K562 (cell line): ENCODE results near the gene ATF7IP. TPM values are rescaled to one million over a fixed set of nuclear protein-coding genes. Genes with fewer than 3 reads are reported as not detected.

ENCODE experiments used
- ARID3A ChIP-seq: IDR thresholded peaks from 2 replicates; pipeline ENCODE4 v1.6.1; 2012; ENCODE audit warnings: low read depth, low read length, improper control_type of control experiment, borderline replicate concordance
- BDP1 ChIP-seq: IDR thresholded peaks from 3 replicates; pipeline ENCODE4 v1.6.1; 2011; ENCODE audit not compliant: insufficient read length, insufficient read depth
- CHD4 ChIP-seq: fragments of 200-600 bp; sonication (generic); IDR thresholded peaks from 3 replicates; pipeline ENCODE4 v1.6.1; 2012; ENCODE audit warnings: low read depth, mild to moderate bottlenecking, mixed read lengths, low read length, inconsistent platforms; ENCODE audit not compliant: insufficient read depth, insufficient replicate concordance, poor library complexity, severe bottlenecking
- CUX1 ChIP-seq: fragments of 200-800 bp; sonication (Bioruptor generic); IDR thresholded peaks from 2 replicates; pipeline ENCODE4 v1.6.1; 2016; ENCODE audit warnings: missing genetic modification characterization, missing compliant biosample characterization
- DLX4 ChIP-seq: fragments of 250-450 bp; sonication (Bioruptor Pico); IDR thresholded peaks from 2 replicates; pipeline ENCODE4 v1.6.1; 2021; ENCODE audit warnings: mild to moderate bottlenecking
- KLF6 ChIP-seq: fragments of 250-450 bp; sonication (Bioruptor Pico); IDR thresholded peaks from 2 replicates; pipeline ENCODE4 v1.4.0; 2020; ENCODE audit warnings: mild to moderate bottlenecking, moderate library complexity, borderline replicate concordance
- LCOR ChIP-seq: sonication (generic); formaldehyde crosslinking; IDR thresholded peaks from 2 replicates; pipeline ENCODE4 v1.8.0; 2022; ENCODE audit warnings: mild to moderate bottlenecking, missing genetic modification reagents
- NR2C2 ChIP-seq, 2 experiments: fragments of 200-800 bp in 1 of 2; sonication (Bioruptor generic) in 1 of 2; sonication (generic) in 1 of 2; formaldehyde crosslinking in 1 of 2; IDR thresholded peaks; 2 replicates each; pipeline versions ENCODE4 v1.6.1 to v1.8.0; 2016 to 2022; ENCODE audit warnings: mild to moderate bottlenecking in 1 of 2, missing compliant biosample characterization in 1 of 2, missing genetic modification characterization in 1 of 2, missing genetic modification reagents in 1 of 2
- SRSF1 ChIP-seq: fragments of 200-400 bp; formaldehyde crosslinking; IDR thresholded peaks from 2 replicates; pipeline ENCODE4 v1.6.1; 2017; ENCODE audit warnings: mild to moderate bottlenecking, low read depth, low read length, moderate library complexity
- TBP ChIP-seq: optimal IDR thresholded peaks from 2 replicates; pipeline ENCODE3; 2011; ENCODE audit warnings: low read depth, low read length, improper control_type of control experiment
- TEAD4 ChIP-seq, 2 experiments: sonication (generic) in 1 of 2; formaldehyde crosslinking in 1 of 2; IDR thresholded peaks; 2 replicates each; pipeline versions ENCODE4 v1.6.1 to v1.8.0; 2012 to 2022; ENCODE audit warnings: borderline replicate concordance in 1 of 2, inconsistent platforms in 1 of 2, low read length in 1 of 2, mild to moderate bottlenecking in 1 of 2, missing genetic modification reagents in 1 of 2
- ZBTB1 ChIP-seq: sonication (generic); formaldehyde crosslinking; IDR thresholded peaks from 2 replicates; pipeline ENCODE4 v1.8.1; 2023; ENCODE audit warnings: missing genetic modification reagents, low read depth, mild to moderate bottlenecking, borderline replicate concordance
- ZBTB7A ChIP-seq: IDR thresholded peaks from 2 replicates; pipeline ENCODE4 v1.6.1; 2011; ENCODE audit warnings: low read depth, mild to moderate bottlenecking, low read length, moderate library complexity, borderline replicate concordance; ENCODE audit not compliant: control insufficient read depth
- ZFP36 ChIP-seq: fragments of 150-350 bp; IDR thresholded peaks from 2 replicates; pipeline ENCODE4 v1.6.1; 2018; ENCODE audit warnings: low read length, low read depth; ENCODE audit not compliant: partially characterized antibody
- ZNF143 ChIP-seq: sonication (generic); formaldehyde crosslinking; IDR thresholded peaks from 2 replicates; pipeline ENCODE4 v1.9.0; 2022; ENCODE audit warnings: mild to moderate bottlenecking, missing genetic modification reagents
- ZNF3 ChIP-seq: fragments of 250-450 bp; sonication (Bioruptor Pico); IDR thresholded peaks from 2 replicates; pipeline ENCODE4 v1.5.0; 2021; ENCODE audit warnings: mild to moderate bottlenecking, moderate library complexity
- polyA plus RNA-seq, 8 experiments: library from polyadenylated mRNA; depleted of rRNA in 4 of 8; stranded (reverse) in 5 of 8; unstranded in 3 of 8; fragments of >200 nt; fragmentation: Nextera tagmentation in 2 of 8; fragmentation: Illumina TruSeq in 1 of 8; extraction: Ambion mirVana in 2 of 8; extraction: Trizol in 1 of 8; gene quantifications; 2 replicates each; pipeline versions ENCODE4 v1.2.1 to v1.2.3, GENCODE V29; 2011 to 2014; ENCODE audit warnings: inconsistent platforms in 1 of 8, missing spikeins in 1 of 8
- total RNA-seq, 7 experiments: library from RNA; depleted of rRNA in 6 of 7; stranded (reverse); fragments of >200 nt in 6 of 7; fragmentation: Illumina TruSeq in 2 of 7; extraction: Trizol in 2 of 7; gene quantifications; 2 replicates each; pipeline versions ENCODE4 v1.2.1 to v1.2.3, GENCODE V29; 2011 to 2021; ENCODE audit warnings: low replicate concordance in 1 of 7

ATF7IP gene
- total and polyA plus RNA-seq, 9 of the 15 experiments (the other 6 are each of a cell fraction or from before 2014, with no cell fraction given), result 2.8 to 27.1 (median 11.0) TPM

- TF ChIP-seq SRSF1 (no peak), ZNF3 (CRISPR knock-in tag) (no peak), DLX4 (CRISPR knock-in tag) (no peak), TBP (peak; percentile 62), KLF6 (CRISPR knock-in tag) (no peak), BDP1 (no peak), LCOR (CRISPR knock-in tag) (no peak), ZFP36 (no peak), TEAD4 (IDR thresholded peaks at IDR 0.05; ENCODE audit: low read length) (peak; percentile 91), TEAD4 (CRISPR knock-in tag; IDR thresholded peaks at IDR 0.05; ENCODE audit: borderline replicate concordance) (no peak), CUX1 (CRISPR knock-in tag) (no peak), NR2C2 (CRISPR knock-in tag; IDR thresholded peaks at IDR 0.05) (no peak), NR2C2 (tag; IDR thresholded peaks at IDR 0.05) (peak; percentile 95), ZBTB1 (CRISPR knock-in tag) (no peak), ARID3A (peak; percentile 59; the same call in 1 of the 2 replicates), CHD4 (no peak), ZBTB7A (no peak), ZNF143 (no peak)
These were observed 19.5 kb downstream of the ATF7IP start (continued) for GRCh38 chr12:14384783-14385638.
